HepG2 (cell line): ENCODE results near the gene MYO18B. TPM values are rescaled to one million over a fixed set of nuclear protein-coding genes. Genes with fewer than 3 reads are reported as not detected.

Source experiments
- ATAC-seq: fragments of 200-7000 bp; cut with Tn5 transposase; 3 replicates; pipeline ENCODE4 v1.9.1; 2020; ENCODE audit warnings: mild to moderate bottlenecking, moderate library complexity
- BruUV-seq: library from RNA; stranded (reverse); fragments of 400-500 nt; replicated peaks from 2 replicates; lab custom pipeline; 2021; lab: Mats Ljungman, UMichigan
- CTCF ChIA-PET: fragments of 300-600 bp; formaldehyde crosslinking; extraction: SDS; loops from one replicate; lab custom pipeline; 2021; ENCODE audit warnings: low total read pairs, inconsistent platforms, low intra/inter-chr PET ratio; lab: Yijun Ruan, JAX
- POLR2A ChIA-PET: fragments of 350-600 bp; sonication (Branson Sonifier 250); formaldehyde crosslinking; loops from one replicate; lab custom pipeline; 2020; ENCODE audit warnings: antibody characterized with exemption, inconsistent platforms; lab: Yijun Ruan, JAX
- DNase-seq: peaks from one replicate; pipeline ENCODE4 v3.0.0-alpha.2; 2015; ENCODE audit warnings: low spot score
- FAIRE-seq: peaks from 3 replicates; lab custom pipeline; 2011; peaks lifted over from hg19 to GRCh38; lab: Jason Lieb, UNC
- H2AFZ ChIP-seq: one replicate; pipeline ENCODE4 v1.6.1; 2011; ENCODE audit warnings: low read length, inconsistent platforms
- H3K27ac ChIP-seq: fragments of 300-600 bp; 3 replicates; pipeline ENCODE4 v1.8.0; 2011; ENCODE audit warnings: mixed run types, mild to moderate bottlenecking, mixed read lengths, low read length, inconsistent platforms; ENCODE audit not compliant: insufficient read depth; ENCODE audit errors: extremely low read length
- H3K27me3 ChIP-seq, 2 experiments: fragments of 200-600 bp in 1 of 2; 2 replicates in 1 of 2; 3 replicates in 1 of 2; pipeline versions ENCODE4 v1.6.0 to v1.8.0; 2011; ENCODE audit warnings: low read length in 2 of 2, mild to moderate bottlenecking in 2 of 2, moderate library complexity in 2 of 2, inconsistent platforms in 1 of 2; ENCODE audit not compliant: insufficient read depth in 2 of 2, control insufficient read depth in 1 of 2
- H3K36me3 ChIP-seq, 2 experiments: fragments of 200-600 bp in 1 of 2; replicated peaks in 1 of 2; 2 replicates in 1 of 2; 3 replicates in 1 of 2; pipeline versions ENCODE4 v1.5.1 to v1.8.0; 2011; ENCODE audit warnings: low read length in 2 of 2, inconsistent platforms in 1 of 2; ENCODE audit not compliant: insufficient read depth in 2 of 2, control insufficient read depth in 1 of 2
- H3K4me1 ChIP-seq: 2 replicates; pipeline ENCODE4 v1.5.1; 2012; ENCODE audit warnings: low read length, inconsistent platforms; ENCODE audit not compliant: insufficient read depth
- H3K4me2 ChIP-seq: 2 replicates; pipeline ENCODE4 v1.6.0; 2011; ENCODE audit warnings: low read depth, low read length, inconsistent platforms
- H3K4me3 ChIP-seq, 3 experiments: fragments of 200-600 bp in 1 of 3; sonication (generic), shearing (Covaris generic) in 1 of 3; replicated peaks in 1 of 3; 2 replicates each; pipeline ENCODE4 v1.5.1; 2011 to 2016; ENCODE audit warnings: low read length in 3 of 3, inconsistent platforms in 2 of 3, low read depth in 2 of 3, mild to moderate bottlenecking in 2 of 3, control low read depth in 1 of 3, mixed read lengths in 1 of 3; ENCODE audit not compliant: insufficient read depth in 1 of 3
- H3K79me2 ChIP-seq: one replicate; pipeline ENCODE4 v1.6.1; 2011; ENCODE audit warnings: low read length, inconsistent platforms; ENCODE audit not compliant: insufficient read depth
- H3K9ac ChIP-seq: 2 replicates; pipeline ENCODE4 v1.6.0; 2011; ENCODE audit warnings: mild to moderate bottlenecking, low read depth, low read length, inconsistent platforms; ENCODE audit not compliant: insufficient read depth
- H3K9me3 ChIP-seq: 2 replicates; pipeline ENCODE4 v1.5.1; 2012; ENCODE audit warnings: mild to moderate bottlenecking, low read length
- H4K20me1 ChIP-seq: 2 replicates; pipeline ENCODE4 v1.6.0; 2011; ENCODE audit warnings: inconsistent platforms, mild to moderate bottlenecking, low read length, moderate library complexity; ENCODE audit not compliant: insufficient read depth
- CHD2 ChIP-seq: IDR thresholded peaks from 2 replicates; pipeline ENCODE4 v1.6.1; 2011; ENCODE audit warnings: low read depth, low read length, improper control_type of control experiment
- DNMT1 ChIP-seq: sonication (generic); formaldehyde crosslinking; IDR thresholded peaks from 2 replicates; pipeline ENCODE4 v1.5.1; 2020; ENCODE audit warnings: mild to moderate bottlenecking, missing genetic modification reagents
- FOSL2 ChIP-seq: sonication (generic); formaldehyde crosslinking; IDR thresholded peaks from 2 replicates; pipeline ENCODE4 v1.4.0; 2020; ENCODE audit warnings: missing genetic modification reagents
- NCOA1 ChIP-seq: sonication (generic); formaldehyde crosslinking; IDR thresholded peaks from 2 replicates; pipeline ENCODE4 v1.9.0; 2021; ENCODE audit warnings: missing genetic modification reagents
- NFKBIZ ChIP-seq: IDR thresholded peaks from 2 replicates; pipeline ENCODE4 v1.6.1; 2018; ENCODE audit warnings: missing genetic modification reagents, missing compliant biosample characterization
- NR2F2 ChIP-seq: IDR thresholded peaks from 2 replicates; pipeline ENCODE4 v1.6.1; 2012; ENCODE audit warnings: low read depth, inconsistent platforms, borderline replicate concordance
- PITX1 ChIP-seq: sonication (generic); formaldehyde crosslinking; IDR thresholded peaks from 2 replicates; pipeline ENCODE4 v1.5.1; 2020; ENCODE audit warnings: mild to moderate bottlenecking, missing genetic modification reagents
- POLR2AphosphoS5 ChIP-seq: IDR thresholded peaks from 2 replicates; pipeline ENCODE4 v1.6.1; 2012; ENCODE audit warnings: low read depth, low read length
- POLR2G ChIP-seq: fragments of 200-400 bp; formaldehyde crosslinking; IDR thresholded peaks from 2 replicates; pipeline ENCODE4 v1.6.1; 2018; ENCODE audit warnings: mild to moderate bottlenecking, low read depth, low read length, moderate library complexity
- RXRB ChIP-seq: IDR thresholded peaks from 2 replicates; pipeline ENCODE4 v1.6.1; 2016; ENCODE audit warnings: borderline replicate concordance, missing genetic modification reagents, missing compliant biosample characterization
- SMYD3 ChIP-seq: sonication (generic); formaldehyde crosslinking; IDR thresholded peaks from 2 replicates; pipeline ENCODE4 v1.8.1; 2023; ENCODE audit warnings: mild to moderate bottlenecking, missing genetic modification reagents
- TCF12 ChIP-seq, 2 experiments: fragments of 450-650 bp in 1 of 2; sonication (generic) in 1 of 2; formaldehyde crosslinking in 1 of 2; IDR thresholded peaks; 2 replicates each; pipeline versions ENCODE4 v1.6.1 to v1.8.0; 2017 to 2022; ENCODE audit warnings: antibody characterized with exemption in 1 of 2, mild to moderate bottlenecking in 1 of 2, missing genetic modification reagents in 1 of 2, moderate library complexity in 1 of 2
- U2AF1 ChIP-seq: fragments of 200-400 bp; formaldehyde crosslinking; optimal IDR thresholded peaks from 2 replicates; pipeline ENCODE3; 2017; ENCODE audit warnings: mild to moderate bottlenecking, low read depth, low read length
- ZBTB3 ChIP-seq: sonication (generic); formaldehyde crosslinking; IDR thresholded peaks from 2 replicates; pipeline ENCODE4 v1.4.0; 2020; ENCODE audit warnings: low read depth, mild to moderate bottlenecking, moderate library complexity, missing genetic modification reagents, borderline replicate concordance
- ZBTB8A ChIP-seq: sonication (generic); formaldehyde crosslinking; IDR thresholded peaks from 2 replicates; pipeline ENCODE4 v1.4.0; 2020; ENCODE audit warnings: mild to moderate bottlenecking, low read depth, missing genetic modification reagents, borderline replicate concordance
- ZC3H4 ChIP-seq: sonication (generic); formaldehyde crosslinking; IDR thresholded peaks from 2 replicates; pipeline ENCODE4 v1.4.0; 2020; ENCODE audit warnings: missing genetic modification reagents, borderline replicate concordance
- ZFP90 ChIP-seq: sonication (generic); formaldehyde crosslinking; IDR thresholded peaks from 2 replicates; pipeline ENCODE4 v1.8.0; 2022; ENCODE audit warnings: missing genetic modification reagents, mild to moderate bottlenecking, inconsistent platforms, borderline replicate concordance
- ZNF136 ChIP-seq: sonication (generic); formaldehyde crosslinking; IDR thresholded peaks from 2 replicates; pipeline ENCODE4 v1.8.1; 2022; ENCODE audit warnings: low read depth, mild to moderate bottlenecking, moderate library complexity, missing genetic modification reagents
- ZNF292 ChIP-seq: sonication (generic); formaldehyde crosslinking; IDR thresholded peaks from 2 replicates; pipeline ENCODE4 v1.8.1; 2022; ENCODE audit warnings: mild to moderate bottlenecking, low read depth, missing genetic modification reagents, borderline replicate concordance
- ZNF382 ChIP-seq: sonication (generic); formaldehyde crosslinking; IDR thresholded peaks from 2 replicates; pipeline ENCODE4 v1.5.0; 2020; ENCODE audit warnings: missing genetic modification reagents, mild to moderate bottlenecking, borderline replicate concordance
- ZNF564 ChIP-seq: sonication (generic); formaldehyde crosslinking; IDR thresholded peaks from 2 replicates; pipeline ENCODE4 v1.8.1; 2023; ENCODE audit warnings: mild to moderate bottlenecking, missing genetic modification reagents
- ZNF773 ChIP-seq: sonication (generic); formaldehyde crosslinking; IDR thresholded peaks from 2 replicates; pipeline ENCODE4 v1.4.0; 2020; ENCODE audit warnings: missing genetic modification reagents, borderline replicate concordance
- ZNF788 ChIP-seq: sonication (generic); formaldehyde crosslinking; IDR thresholded peaks from 2 replicates; pipeline ENCODE4 v1.5.0; 2020; ENCODE audit warnings: mild to moderate bottlenecking, missing genetic modification reagents, borderline replicate concordance
- ZNF850 ChIP-seq: sonication (generic); formaldehyde crosslinking; conservative IDR thresholded peaks from 2 replicates; pipeline ENCODE4 v1.9.0; 2021; ENCODE audit warnings: mild to moderate bottlenecking, missing genetic modification reagents
- WGBS: methylation state at CpG from one replicate; pipeline ENCODE4 v1.1.6; 2017; ENCODE audit warnings: low lambda C conversion rate; 5-methylcytosine and 5-hydroxymethylcytosine counted together
- in situ Hi-C: cut with HindIII; loops from 2 replicates; pipeline ENCODE4 v1.10.0; 2017; ENCODE audit warnings: low pct_unique_long_range_greater_than_20kb; ENCODE audit not compliant: extremely low pct_ligation_motif_present
- intact Hi-C: fragments of 100-400 bp; cut with micrococcal nuclease; formaldehyde crosslinking; loops from one replicate; pipeline ENCODE4 v1.10.0; 2022; ENCODE audit not compliant: unreplicated experiment
- polyA plus RNA-seq, 8 experiments: library from polyadenylated mRNA; depleted of rRNA in 3 of 8; stranded (reverse) in 7 of 8; unstranded in 1 of 8; fragments of >200 nt; fragmentation: Illumina TruSeq in 4 of 8; extraction: Trizol in 4 of 8; gene quantifications; 2 replicates each; pipeline versions ENCODE4 v1.2.1 to v1.2.3, GENCODE V29; 2011 to 2016; ENCODE audit warnings: low read depth in 4 of 8, missing spikeins in 1 of 8, mixed read lengths in 1 of 8; ENCODE audit not compliant: insufficient read depth in 1 of 8
- total RNA-seq, 5 experiments: library from RNA; depleted of rRNA; stranded (reverse); fragments of >200 nt; fragmentation: Illumina TruSeq; extraction: Trizol; gene quantifications; 2 replicates each; pipeline ENCODE4 v1.2.3, GENCODE V29; 2016; ENCODE audit warnings: low read depth in 1 of 5
- TF ChIP-seq, protein P1 (sequence below): IDR thresholded peaks from 2 replicates; pipeline ENCODE4 v1.6.1; 2016; ENCODE audit warnings: mild to moderate bottlenecking, missing biosample characterization, missing genetic modification reagents

Gene MYO18B
- total and polyA plus RNA-seq, 2 of the 13 experiments (the other 11 are each of a cell fraction or from before 2014, with no cell fraction given): 0.01 TPM; not detected in 1

DNA sequence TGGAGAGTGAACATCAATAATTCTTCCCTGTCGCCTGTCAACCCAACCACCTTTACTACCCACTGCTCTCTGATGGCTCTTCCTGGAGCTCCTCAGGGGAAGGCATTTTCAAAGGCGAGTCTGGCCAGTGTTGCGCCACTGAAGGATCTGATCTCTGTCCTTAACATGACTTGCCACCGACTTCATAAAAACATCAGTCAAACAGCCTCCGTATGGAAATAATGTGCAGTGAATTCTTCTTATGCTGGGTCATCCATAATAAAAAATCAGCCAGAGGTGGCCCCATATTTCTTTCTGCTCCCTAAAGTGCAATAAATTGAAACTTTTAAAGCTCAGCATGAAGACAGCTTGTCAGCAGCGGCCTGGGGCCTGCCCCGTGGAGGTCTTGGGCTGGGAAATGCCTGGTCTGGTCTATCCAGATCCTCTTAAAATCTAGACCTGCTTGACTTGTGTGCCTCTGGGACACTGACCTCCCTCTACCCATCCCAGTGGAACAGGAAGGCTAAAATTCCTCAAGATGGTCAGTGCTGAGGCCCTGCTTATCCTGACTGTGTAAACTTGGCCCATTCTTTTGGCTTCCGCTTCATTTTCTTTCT lies 199.5 kb downstream of the MYO18B start (continued):
- no peak for TF ChIP-seq FOSL2 (CRISPR knock-in tag)
- no peak for TF ChIP-seq ZFP90 (CRISPR knock-in tag)
- TF ChIP-seq ZNF382 (CRISPR knock-in tag): no peak
- no peak for TF ChIP-seq NR2F2
- TF ChIP-seq U2AF1: no peak
- TF ChIP-seq DNMT1 (CRISPR knock-in tag): no peak
- no peak for TF ChIP-seq ZBTB3 (CRISPR knock-in tag)
- TF ChIP-seq, all 625 proteins: peak for 0

DNA sequence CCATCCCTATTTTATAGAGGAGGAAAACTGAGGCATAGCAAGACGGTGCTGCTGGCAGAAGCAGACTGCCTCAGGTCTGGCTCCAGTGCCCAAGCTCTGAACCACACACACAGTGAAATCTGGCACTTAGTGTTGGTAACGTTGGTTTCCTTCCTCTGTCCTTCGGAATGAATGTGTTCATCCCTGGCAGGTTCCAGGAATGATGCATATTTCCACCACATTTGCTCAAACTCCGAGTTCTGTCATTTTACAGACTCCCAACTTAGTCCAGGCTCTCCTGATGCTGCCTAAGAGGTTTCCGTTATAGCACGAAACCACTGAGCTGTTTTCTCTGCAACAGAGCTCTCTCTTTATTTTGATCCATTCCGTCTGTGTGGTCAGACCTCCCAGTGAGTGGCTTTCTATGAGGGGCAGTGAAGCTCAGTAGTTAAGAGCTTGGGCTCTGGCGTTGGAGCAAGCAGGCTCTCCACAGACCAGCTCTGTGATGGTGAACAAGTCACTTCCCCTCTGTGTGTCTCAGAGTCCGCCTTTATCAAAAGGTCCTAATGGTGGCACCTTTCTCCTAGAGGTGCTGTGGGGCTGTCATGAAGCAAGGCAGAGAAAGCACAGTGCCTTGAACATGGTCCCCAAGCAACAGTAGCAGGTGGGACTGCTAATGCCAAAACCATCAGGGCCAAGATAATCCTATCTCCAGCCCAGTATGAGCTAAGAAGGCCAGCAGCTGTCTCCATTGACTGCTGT lies 200.3 kb downstream of the MYO18B start:
- Histone ChIP-seq H2AFZ (no peak overlapping the region), H3K4me1 (no peaks in the 10 kb centered on the region), H3K27ac (no peak overlapping the region), H3K9me3 (no peaks in the 10 kb centered on the region), H3K79me2 (no peaks in the 10 kb centered on the region), H3K9ac (no peak overlapping the region), H3K36me3 (no peaks in the 10 kb centered on the region), H3K4me3 (no peak overlapping the region), H3K27me3 (peaks cover 1 to 6% of the 10 kb centered on the region in 2 experiments; a peak in 1 of 5 replicates), H4K20me1 (no peaks in the 10 kb centered on the region), H3K4me2 (no peak overlapping the region)
- no TSS peak for BruUV-seq
- DNase-seq (no peak), ATAC-seq (no peak), FAIRE-seq (no peak)
- in situ Hi-C loops: no loop called here
- ChIA-PET POLR2A (no interaction called here), CTCF (no interaction called here)
- intact Hi-C loops: loop anchor here (10.0 kb wide), 1 partner anchor 63 kb away; no protein-coding TSS in a partner anchor
- 9% methylated on average over 9 of the region's 9 CpGs for WGBS
- TF ChIP-seq RXRB (CRISPR knock-in tag): no peak
- TF ChIP-seq ZNF292 (CRISPR knock-in tag): no peak
- no peak for TF ChIP-seq ZBTB8A
- no peak for TF ChIP-seq ZC3H4 (CRISPR knock-in tag)
- no peak for TF ChIP-seq POLR2G
- TF ChIP-seq NCOA1 (CRISPR knock-in tag): no peak
- TF ChIP-seq TCF12 (IDR thresholded peaks at IDR 0.05): no peak
- no peak for TF ChIP-seq TCF12 (CRISPR knock-in tag; IDR thresholded peaks at IDR 0.05)
- TF ChIP-seq PITX1: no peak
- TF ChIP-seq, protein P1, sequence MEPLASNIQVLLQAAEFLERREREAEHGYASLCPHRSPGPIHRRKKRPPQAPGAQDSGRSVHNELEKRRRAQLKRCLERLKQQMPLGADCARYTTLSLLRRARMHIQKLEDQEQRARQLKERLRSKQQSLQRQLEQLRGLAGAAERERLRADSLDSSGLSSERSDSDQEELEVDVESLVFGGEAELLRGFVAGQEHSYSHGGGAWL (CRISPR knock-in tag): no peak
- TF ChIP-seq CHD2: no peak
- TF ChIP-seq SMYD3 (CRISPR knock-in tag): no peak
- TF ChIP-seq POLR2AphosphoS5: no peak
- TF ChIP-seq NFKBIZ (CRISPR knock-in tag): no peak
- TF ChIP-seq ZNF788 (CRISPR knock-in tag): no peak
- TF ChIP-seq ZNF850: no peak
- no peak for TF ChIP-seq ZNF136 (CRISPR knock-in tag)
- no peak for TF ChIP-seq ZNF564
- TF ChIP-seq ZNF773 (CRISPR knock-in tag): no peak
